Heart left ventricle (tissue), 16 donors: Measurements from ENCODE around the gene SLC19A1. TPM values are rescaled to one million over a fixed set of nuclear protein-coding genes. Genes with fewer than 3 reads are reported as not detected.

Source experiments
- ATAC-seq, 4 donors: fragments of 200-7000 bp; cut with Tn5 transposase; one replicate each; pipeline ENCODE4 v1.9.1; 2020 to 2022; ENCODE audit warnings: moderate library complexity in 4 of 4, mild to moderate bottlenecking in 3 of 4, moderate number of reproducible peaks in 1 of 4
- DNase-seq, 5 donors: peaks; one replicate each; pipeline ENCODE4 v3.0.0-alpha.2; 2020
- H3K27ac ChIP-seq, 12 donors: fragments of 200-600 bp; sonication (generic) in 4 of 12; one replicate each; pipeline versions ENCODE4 v1.5.0 to v1.8.0; 2016 to 2022; ENCODE audit warnings: mild to moderate bottlenecking in 2 of 12
- H3K27me3 ChIP-seq, 9 donors: fragments of 200-600 bp; sonication (generic) in 2 of 9; one replicate each; pipeline versions ENCODE4 v1.5.1 to v1.8.0; 2016 to 2022; ENCODE audit warnings: mild to moderate bottlenecking in 3 of 9
- H3K36me3 ChIP-seq, 9 donors: fragments of 200-600 bp; sonication (generic) in 2 of 9; one replicate each; pipeline versions ENCODE4 v1.5.0 to v1.8.0; 2018 to 2022; ENCODE audit warnings: mild to moderate bottlenecking in 2 of 9
- H3K4me1 ChIP-seq, 12 donors: fragments of 200-600 bp; sonication (generic) in 4 of 12; one replicate each; pipeline versions ENCODE4 v1.5.0 to v1.8.0; 2016 to 2022; ENCODE audit warnings: mild to moderate bottlenecking in 3 of 12
- H3K4me3 ChIP-seq, 12 donors: fragments of 200-600 bp; sonication (generic) in 4 of 12; one replicate each; pipeline versions ENCODE4 v1.5.0 to v1.8.0; 2017 to 2022; ENCODE audit warnings: mild to moderate bottlenecking in 9 of 12, moderate library complexity in 4 of 12
- H3K9me3 ChIP-seq, 12 donors: fragments of 200-600 bp; sonication (generic) in 4 of 12; one replicate each; pipeline versions ENCODE4 v1.5.0 to v1.8.0; 2016 to 2022; ENCODE audit warnings: mild to moderate bottlenecking in 1 of 12
- CTCF ChIP-seq, 12 donors: fragments of 200-600 bp; sonication (generic) in 4 of 12; IDR thresholded peaks; one replicate each; pipeline versions ENCODE4 v1.5.0 to v1.8.0; 2018 to 2022; ENCODE audit warnings: antibody characterized with exemption in 12 of 12, mild to moderate bottlenecking in 5 of 12
- POLR2A ChIP-seq, 2 donors: fragments of 450-650 bp; IDR thresholded peaks; one replicate each; pipeline ENCODE4 v1.6.1; 2017; ENCODE audit warnings: antibody characterized with exemption in 2 of 2, mild to moderate bottlenecking in 2 of 2, moderate library complexity in 2 of 2
- WGBS, 4 donors: extraction: QIAGEN DNeasy Blood & Tissue Kit in 2 of 4; methylation state at CpG; one replicate each; pipeline versions ENCODE4 v1.1.5 to v1.1.7; 2013 to 2018; 5-methylcytosine and 5-hydroxymethylcytosine counted together
- intact Hi-C, 10 donors: fragments of 100-400 bp; cut with DNase I; formaldehyde crosslinking; loops; one replicate each; pipeline versions ENCODE4 v1.11.1 to v1.14.2; 2022
- polyA plus RNA-seq, 2 donors: library from polyadenylated mRNA; stranded (reverse); fragments of 200-250 nt; gene quantifications; one replicate each; pipeline ENCODE4 v1.2.3, GENCODE V29; 2013
- total RNA-seq, 9 donors: library from RNA; depleted of rRNA in 2 of 9; stranded (reverse); fragments of >200 nt in 2 of 9; fragmentation: NEBNext Ultra II Directional in 3 of 9; extraction: Animal tissue kit (Norgen Biotek cat#: 25700) in 3 of 9; gene quantifications; one replicate each; pipeline versions ENCODE4 v1.1.0 to v1.2.4, GENCODE V29; 2016 to 2023
- donor health status: ischemic (EF 13 %, LVEDD 7.1; RV severe dilation, severe dysfunction).
- donor health status: healthy with polysubstance abuse.
- donor health status: DM: no; HTN: yes; CAD: no.
- donor health status: DM: no; HTN: no; CAD: no.
- donor health status: ischemic (EF 25% LVEDD 6.9; RV normal size, moderate dysfunction).
- donor health status: ischemic (EF 25% LVEDD 5.7; RV mildly dilated, moderate dysfunction).
- donor health status: healthy.
- donor health status: DM: yes; HTN: yes; CAD: no.
- donor health status: ischemic (EF 35%, LVEDD 5.7; RV mildly dilated, moderate dysfunction).
- donor health status: nonischemic (EF 11% LVEDD 7.7; RV severe dilation, severe dysfunction).
- donor health status: DM: yes; HTN: yes; CAD: no.
- donor health status: PGD.
- donor health status: ischemic (EF 29% LVEDD 5.4; RV normal size, mild dysfunction).
- donor health status: nonischemic (EF 23%, LVEDD 6.1; RV moderate dilation, normal function).

Gene SLC19A1
- total and polyA plus RNA-seq, 11 donors = 2.4 to 7.0 (median 3.5) TPM

GRCh38 chr21:45581322-45581712 is 39.1 kb upstream of the SLC19A1 start:
- TF ChIP-seq POLR2A (IDR thresholded peaks at IDR 0.05) (no peak), CTCF (IDR thresholded peaks at IDR 0.05) (no peak)
- Histone ChIP-seq H3K9me3 (peaks cover 0 to 20% (median 8%) of the 10 kb centered on the region in 12 donors), H3K36me3 (no peaks in the 10 kb centered on the region), H3K27ac (no peak overlapping the region), H3K27me3 (peaks cover 0 to 31% (median 3%) of the 10 kb centered on the region in 9 donors), H3K4me1 (no peaks in the 10 kb centered on the region), H3K4me3 (no peak overlapping the region)
- 79 to 86% (median 82%) methylated on average over 9 to 13 of the region's 13 CpGs for WGBS, 4 donors
- DNase-seq = no peak
- no peak for ATAC-seq
- intact Hi-C loops = no loop called here

GRCh38 chr21:45580576-45581321 is 38.5 kb upstream of the SLC19A1 start:
- intact Hi-C loops = no loop called here
- Histone ChIP-seq H3K36me3 (no peaks in the 10 kb centered on the region), H3K4me1 (no peaks in the 10 kb centered on the region), H3K4me3 (no peak overlapping the region), H3K27ac (no peak overlapping the region), H3K9me3 (peaks cover 0 to 15% (median 2%) of the 10 kb centered on the region in 12 donors), H3K27me3 (peaks cover 0 to 35% (median 3%) of the 10 kb centered on the region in 9 donors)
- WGBS, 4 donors = 40 to 62% (median 54%) methylated on average over 17 to 33 of the region's 33 CpGs
- ATAC-seq (no peak), DNase-seq (no peak)
- TF ChIP-seq POLR2A (IDR thresholded peaks at IDR 0.05) (no peak), CTCF (IDR thresholded peaks at IDR 0.05) (no peak)

- TF ChIP-seq POLR2A (IDR thresholded peaks at IDR 0.05) (no peak), CTCF (IDR thresholded peaks at IDR 0.05) (no peak)
- intact Hi-C loops = no loop called here
- Histone ChIP-seq H3K9me3 (peaks cover 0 to 9% (median 0%) of the 10 kb centered on the region in 12 donors), H3K27me3 (peaks cover 0 to 35% (median 3%) of the 10 kb centered on the region in 9 donors), H3K4me1 (no peaks in the 10 kb centered on the region), H3K4me3 (no peak overlapping the region), H3K27ac (no peak overlapping the region), H3K36me3 (no peaks in the 10 kb centered on the region)
- WGBS, 4 donors = 85 to 93% (median 91%) methylated on average over 4 to 8 of the region's 8 CpGs
- no peak for DNase-seq
- ATAC-seq = no peak
Observed at GRCh38 chr21:45580181-45580575, 37.9 kb upstream of the SLC19A1 start.

GRCh38 chr21:45579383-45580180 is 37.3 kb upstream of the SLC19A1 start:
- 89 to 93% (median 90%) methylated on average over 21 to 29 of the region's 29 CpGs for WGBS, 4 donors
- peaks cover 0 to 7% (median 0%) of the 10 kb centered on the region in 12 donors for H3K9me3 ChIP-seq
- H3K27ac ChIP-seq = no peak overlapping the region
- H3K4me3 ChIP-seq = no peak overlapping the region
- no peak for DNase-seq
- ATAC-seq = no peak
- intact Hi-C loops = no loop called here
- peaks cover 0 to 35% (median 3%) of the 10 kb centered on the region in 9 donors for H3K27me3 ChIP-seq
- H3K4me1 ChIP-seq = no peaks in the 10 kb centered on the region
- H3K36me3 ChIP-seq = no peaks in the 10 kb centered on the region
- TF ChIP-seq POLR2A (IDR thresholded peaks at IDR 0.05) (no peak), CTCF (IDR thresholded peaks at IDR 0.05) (no peak)
